Erythroblast (primary cell): ENCODE measurements around the gene DCLRE1C.
"Not testable (repeated sequence)": the region's sequence is repeated elsewhere in the genome, so short reads cannot be mapped to it uniquely, and the experiment has no call there.

Experiments
- DNase-seq, 2 experiments: peaks; one replicate each; lab custom pipeline; 2025; lab: John Stamatoyannopoulos, UW
- GATA1 ChIP-seq: IDR thresholded peaks from 2 replicates; pipeline ENCODE4 v1.6.1; 2011; ENCODE audit warnings: low read depth, mild to moderate bottlenecking, control low read depth, low read length, moderate library complexity
- POLR2A ChIP-seq: IDR thresholded peaks from 2 replicates; pipeline ENCODE4 v1.6.1; 2011; ENCODE audit warnings: mild to moderate bottlenecking, low read length

Gene DCLRE1C

DNA sequence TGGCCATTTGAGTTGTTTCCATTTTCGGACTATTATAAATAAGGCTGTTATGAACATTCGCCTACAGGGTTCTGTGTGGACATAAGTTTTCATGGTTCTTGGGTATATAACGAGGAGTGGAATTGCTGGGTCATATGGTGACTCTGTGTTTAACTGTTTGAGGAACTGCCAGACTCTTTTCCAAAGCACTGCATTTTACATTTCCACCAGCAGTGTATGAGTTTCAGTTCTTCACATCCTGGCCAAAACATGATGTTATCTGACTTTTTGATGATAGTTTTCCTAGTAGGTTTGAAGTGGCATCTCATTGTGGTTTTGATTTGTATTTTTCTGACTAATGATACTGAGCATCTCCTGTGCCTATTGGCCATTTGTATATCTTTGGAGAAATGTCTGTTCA, 69.8 kb downstream of the DCLRE1C start:
- DNase-seq, result peak in 1 of 2 experiments; percentile 15
- TF ChIP-seq POLR2A (no peak), GATA1 (no peak)

DNA sequence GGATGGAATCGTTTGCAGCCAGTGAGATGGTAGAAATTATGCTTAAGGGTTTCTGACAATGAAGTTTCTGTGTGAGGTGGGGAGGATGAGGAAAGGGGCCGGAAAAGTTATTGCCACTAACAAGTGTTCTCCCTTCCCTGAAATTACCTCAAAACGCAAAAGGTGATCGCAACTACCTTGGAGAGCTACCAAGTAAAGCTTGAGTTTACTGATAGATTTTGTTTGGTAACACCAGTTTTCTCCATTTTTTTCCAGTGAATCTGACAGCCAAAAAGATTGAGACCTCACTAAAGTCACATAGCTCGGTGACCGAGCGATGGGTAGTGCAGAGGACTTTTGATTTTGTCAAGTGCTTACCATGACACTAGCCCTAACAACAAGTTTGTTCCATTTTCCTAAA, 73.7 kb downstream of the DCLRE1C start:
- TF ChIP-seq GATA1 (no peak), POLR2A (no peak)
- peak; percentile 22 to 35 for DNase-seq

DNA sequence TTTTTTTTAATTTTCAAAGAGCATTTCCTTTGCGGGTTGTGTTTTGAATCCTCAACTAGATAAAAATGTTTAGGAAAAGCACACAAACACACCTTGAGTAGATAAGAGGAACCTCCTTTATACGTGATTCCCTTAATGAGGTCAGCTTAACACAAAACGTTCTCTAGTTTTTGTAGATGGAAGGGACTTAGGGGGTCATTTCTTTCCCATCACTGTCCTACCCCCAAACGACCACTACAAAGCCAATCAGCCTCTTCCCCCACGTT, 74.0 kb downstream of the DCLRE1C start:
- DNase-seq, result peak in 1 of 2 experiments; percentile 35
- TF ChIP-seq GATA1 (no peak), POLR2A (no peak)

DNA sequence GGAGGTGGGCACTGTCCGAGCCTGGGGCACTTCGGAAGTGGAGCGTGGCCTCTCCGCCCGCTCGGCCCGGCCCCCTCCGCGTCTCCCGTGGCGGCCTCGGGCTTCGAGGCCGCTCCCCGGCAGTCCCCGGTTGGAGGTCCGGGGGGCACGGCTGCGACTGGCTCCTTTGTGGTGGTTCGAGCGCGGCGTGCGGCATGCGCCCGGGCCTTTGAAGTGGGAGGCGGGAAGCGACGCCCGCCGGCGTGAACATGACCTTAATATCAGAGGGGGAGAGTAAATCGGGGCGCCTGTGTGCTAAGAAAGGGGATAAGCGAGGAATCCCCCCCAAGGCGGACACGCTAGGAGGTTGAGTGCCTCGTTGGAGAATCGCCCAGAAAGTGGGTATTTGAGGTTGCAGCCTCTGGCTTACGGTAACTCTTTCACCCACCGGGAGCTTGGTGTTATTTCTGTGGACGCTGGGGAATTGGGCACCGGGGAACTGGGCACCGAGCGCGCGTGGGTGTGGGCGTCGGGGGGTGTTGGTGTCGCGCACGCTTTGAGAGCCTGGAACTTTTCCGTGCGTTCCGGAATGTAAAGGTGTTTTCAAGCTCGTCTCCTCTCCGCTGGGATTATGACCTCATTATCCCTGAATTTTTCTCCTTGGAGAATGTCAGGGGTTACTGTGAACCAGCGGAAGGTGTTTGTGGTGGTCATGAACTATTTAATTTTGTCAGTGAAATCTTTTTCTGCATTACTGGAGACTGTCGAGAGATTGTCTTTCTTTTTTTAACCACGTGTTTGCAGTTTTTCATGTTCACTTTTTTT, 74.6 kb downstream of the DCLRE1C start:
- DNase-seq, result peak; percentile 63 to 66

DNA sequence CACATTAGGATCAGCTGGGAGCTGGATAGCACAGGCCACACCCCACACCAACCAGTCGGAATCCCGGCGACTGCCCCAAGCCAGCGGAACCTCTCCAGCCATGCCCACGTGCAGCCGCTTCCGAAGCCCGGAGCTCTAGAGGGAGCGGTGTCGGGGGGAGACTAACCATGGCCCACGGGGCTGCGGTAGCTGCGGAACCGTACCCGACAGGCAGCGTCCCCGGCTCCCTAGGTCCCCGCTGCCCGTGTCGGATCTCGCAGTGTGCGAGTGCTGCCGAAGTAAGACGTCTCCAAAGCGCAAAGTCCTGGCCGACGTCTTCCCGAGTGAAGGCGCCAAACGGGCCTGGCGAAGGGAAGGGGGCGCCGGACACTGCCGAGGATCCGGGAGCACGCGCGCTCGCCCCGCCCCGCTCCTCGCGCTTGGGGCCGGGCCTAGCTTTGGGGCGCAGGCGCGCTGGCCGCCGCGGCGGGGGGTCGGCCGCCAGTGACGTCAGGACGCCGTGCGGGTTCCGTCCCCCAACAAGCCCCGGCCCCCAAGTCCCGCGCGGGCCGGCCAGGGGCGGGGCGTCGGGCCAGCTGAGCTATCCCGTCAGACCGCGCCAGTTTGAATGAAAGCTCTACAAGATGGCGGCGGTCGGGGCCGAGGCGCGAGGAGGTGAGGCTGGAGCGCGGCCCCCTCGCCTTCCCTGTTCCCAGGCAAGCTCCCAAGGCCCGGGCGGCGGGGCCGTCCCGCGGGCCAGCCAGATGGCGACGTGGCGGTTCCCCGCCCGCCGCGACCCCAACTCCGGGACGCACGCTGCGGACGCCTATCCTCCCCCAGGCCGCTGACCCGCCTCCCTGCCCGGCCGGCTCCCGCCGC, 75.4 kb downstream of the DCLRE1C start, which contains the start of gene SUV39H2:
Gene SUV39H2, plus strand, starts transcription at position 601 of the 858 bp plus-strand sequence. Its CDS starts 23 bp downstream, at position 624.
- TF ChIP-seq GATA1, result no peak
- TF ChIP-seq POLR2A, result peak; percentile 86
- peak; percentile 96 to 97 for DNase-seq

More for the DNA sequence above, 74.6 kb downstream of the DCLRE1C start:
- TF ChIP-seq POLR2A (no peak), GATA1 (no peak)

DNA sequence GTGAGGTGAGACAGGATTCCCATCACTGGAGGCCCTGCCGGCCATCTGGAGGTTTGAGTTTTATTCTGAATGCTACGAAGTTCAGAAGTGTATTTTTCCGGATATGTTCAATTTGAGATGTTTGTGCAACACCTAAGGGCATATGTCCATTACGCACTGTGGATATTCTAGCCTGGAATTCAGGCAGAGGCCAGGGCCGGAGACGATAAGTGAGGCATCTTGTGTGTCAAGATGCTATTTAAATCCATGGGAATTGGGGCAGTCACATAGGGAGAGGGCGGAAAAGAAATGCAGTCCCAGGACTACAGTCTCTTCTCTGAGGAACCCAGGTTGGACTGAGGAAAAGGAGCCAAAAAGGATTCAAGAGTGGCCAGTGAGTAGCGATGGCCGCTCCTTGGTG, 77.1 kb downstream of the DCLRE1C start:
- DNase-seq, result no peak

DNA sequence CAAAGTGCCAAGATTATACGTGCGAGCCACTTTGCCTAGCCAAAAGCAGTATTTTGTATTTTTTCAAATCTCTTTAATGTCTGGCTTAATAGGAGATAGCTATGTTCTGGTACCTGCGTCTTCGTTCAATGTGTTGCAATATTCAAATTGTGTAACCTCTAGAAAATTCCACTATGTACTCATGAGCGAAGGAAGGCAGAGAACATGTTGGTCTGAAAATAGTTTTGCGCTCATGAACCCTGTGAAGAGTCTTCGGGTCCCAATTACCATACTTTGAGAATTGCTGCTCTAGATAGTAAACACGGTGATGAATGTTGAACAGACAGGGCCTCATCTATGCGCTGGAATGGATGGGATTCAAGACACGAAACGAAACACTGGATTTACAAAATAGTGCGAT, 78.0 kb downstream of the DCLRE1C start:
- TF ChIP-seq POLR2A (no peak), GATA1 (no peak)

More for the DNA sequence above, 77.1 kb downstream of the DCLRE1C start:
- TF ChIP-seq GATA1 (no peak), POLR2A (no peak)

DNA sequence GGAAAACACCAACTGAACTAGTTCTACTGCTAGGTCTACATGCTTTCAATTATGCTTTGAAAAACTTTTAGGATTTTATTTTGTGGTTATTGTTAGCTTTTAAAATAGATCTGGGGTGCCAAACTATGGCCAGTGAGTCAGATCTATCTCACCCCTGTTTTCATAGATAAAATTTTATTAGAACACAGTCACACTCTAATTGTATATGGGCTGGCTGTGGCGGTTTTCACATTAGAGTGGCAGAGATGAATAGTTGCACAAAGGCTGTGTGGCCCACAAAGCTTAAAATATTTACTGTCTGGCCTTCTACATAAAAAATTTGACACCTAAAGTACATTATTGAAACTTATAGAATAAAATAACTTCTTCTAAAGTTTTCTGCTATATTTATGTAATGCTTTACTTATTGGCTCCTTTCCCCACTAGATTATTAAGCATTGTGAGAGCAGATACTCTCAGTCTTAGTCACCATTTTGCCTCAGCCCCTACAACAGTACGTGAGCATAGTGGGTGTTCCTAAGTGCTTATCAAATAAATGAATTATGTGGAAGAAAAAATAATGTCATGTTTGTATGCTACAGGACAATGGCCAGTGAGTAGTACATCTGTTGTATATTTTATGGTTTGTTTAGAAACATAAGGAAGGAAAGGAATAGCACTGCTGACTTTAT, 80.7 kb downstream of the DCLRE1C start:
- peak; percentile 37 for TF ChIP-seq POLR2A
- no peak for TF ChIP-seq GATA1
- DNase-seq, result peak; percentile 38 to 52

More for the DNA sequence above, 78.0 kb downstream of the DCLRE1C start:
- DNase-seq, result no peak

DNA sequence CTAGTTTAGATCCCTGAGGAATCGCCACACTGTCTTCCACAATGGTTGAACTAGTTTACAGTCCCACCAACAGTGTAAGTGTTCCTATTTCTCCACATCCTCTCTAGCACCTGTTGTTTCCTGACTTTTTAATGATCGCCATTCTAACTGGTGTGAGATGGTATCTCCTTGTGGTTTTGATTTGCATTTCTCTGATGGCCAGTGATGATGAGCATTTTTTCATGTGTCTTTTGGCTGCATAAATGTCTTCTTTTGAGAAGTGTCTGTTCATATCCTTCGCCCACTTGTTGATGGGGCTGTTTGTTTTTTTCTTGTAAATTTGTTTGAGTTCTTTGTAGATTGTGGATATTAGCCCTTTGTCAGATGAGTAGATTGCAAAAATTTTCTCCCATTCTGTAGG, 89.0 kb downstream of the DCLRE1C start:
- DNase-seq, result not testable (repeated sequence)

DNA sequence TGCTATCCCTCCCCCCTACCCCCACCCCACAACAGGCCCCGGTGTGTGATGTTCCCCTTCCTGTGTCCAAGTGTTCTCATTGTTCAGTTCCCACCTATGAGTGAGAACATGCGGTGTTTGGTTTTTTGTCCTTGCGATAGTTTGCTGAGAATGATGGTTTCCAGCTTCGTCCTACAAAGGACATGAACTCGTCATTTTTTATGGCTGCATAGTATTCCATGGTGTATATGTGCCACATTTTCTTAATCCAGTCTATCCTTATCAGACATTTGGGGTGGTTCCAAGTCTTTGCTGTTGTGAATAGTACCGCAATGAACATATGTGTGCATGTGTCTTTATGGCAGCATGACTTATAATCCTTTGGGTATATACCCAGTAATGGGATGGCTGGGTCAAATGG, 89.4 kb downstream of the DCLRE1C start:
- DNase-seq, result not testable (repeated sequence)

DNA sequence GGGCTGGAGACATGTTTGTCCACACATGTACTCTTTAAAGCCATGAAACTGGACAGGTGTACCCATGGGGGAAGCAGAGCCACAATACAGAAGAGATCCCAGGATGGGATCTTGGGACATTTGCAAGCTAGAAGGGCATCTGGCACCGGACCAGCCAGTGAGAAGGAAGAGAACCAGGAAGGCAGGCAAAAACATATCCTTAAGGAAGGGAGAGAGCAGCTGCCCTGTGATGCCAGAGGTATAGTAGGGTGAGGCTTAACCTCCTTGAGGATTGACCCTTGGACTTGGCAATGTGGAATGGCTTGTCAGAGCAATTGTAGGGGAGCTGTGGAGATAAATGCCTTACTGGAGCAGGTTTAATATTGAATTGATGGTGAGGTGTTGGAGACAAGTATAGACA, 93.1 kb downstream of the DCLRE1C start:
- TF ChIP-seq GATA1 (no peak), POLR2A (no peak)

DNA sequence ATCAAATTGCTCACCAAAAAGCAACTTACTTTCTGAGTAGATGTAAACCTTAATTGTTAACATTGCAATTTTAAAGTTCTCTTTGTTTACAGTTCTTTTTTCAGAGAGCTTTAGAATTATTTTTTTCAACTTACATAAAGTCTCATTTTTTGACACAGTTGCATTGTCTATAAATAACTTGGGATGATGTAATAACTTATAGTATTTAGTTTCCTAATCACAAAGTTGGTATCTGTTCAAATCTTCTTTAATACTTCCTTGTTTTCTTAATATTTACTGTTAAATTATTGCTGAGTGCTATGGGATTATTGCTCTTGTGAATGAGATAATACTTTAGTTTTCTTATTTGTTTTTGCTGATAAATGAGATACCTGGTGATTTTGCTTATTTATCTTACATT, 94.1 kb downstream of the DCLRE1C start:
- no peak for DNase-seq
- TF ChIP-seq POLR2A (no peak), GATA1 (no peak)

More for the DNA sequence above, 93.1 kb downstream of the DCLRE1C start:
- DNase-seq, result no peak

DNA sequence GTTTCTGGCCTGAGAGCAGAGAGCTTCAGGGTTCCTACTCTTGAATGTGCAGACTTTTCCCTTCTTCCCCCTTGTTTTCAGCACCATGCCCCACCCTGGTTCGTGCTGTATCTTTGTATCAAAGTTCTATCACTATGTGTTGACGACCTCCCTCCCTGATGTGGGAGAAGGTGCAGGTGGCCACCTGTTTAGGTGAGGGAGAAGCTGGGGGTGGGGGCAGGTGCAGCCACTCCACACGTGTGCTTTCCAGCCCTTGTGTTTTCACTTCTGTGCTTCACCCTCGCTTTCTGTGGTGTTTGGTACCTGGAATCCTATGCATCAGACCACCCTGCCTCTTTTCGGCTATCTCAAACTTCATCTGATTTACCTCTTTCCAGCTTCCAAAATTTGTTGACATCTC, 94.9 kb downstream of the DCLRE1C start:
- DNase-seq, result no peak
- no peak for TF ChIP-seq POLR2A
- no peak for TF ChIP-seq GATA1

DNA sequence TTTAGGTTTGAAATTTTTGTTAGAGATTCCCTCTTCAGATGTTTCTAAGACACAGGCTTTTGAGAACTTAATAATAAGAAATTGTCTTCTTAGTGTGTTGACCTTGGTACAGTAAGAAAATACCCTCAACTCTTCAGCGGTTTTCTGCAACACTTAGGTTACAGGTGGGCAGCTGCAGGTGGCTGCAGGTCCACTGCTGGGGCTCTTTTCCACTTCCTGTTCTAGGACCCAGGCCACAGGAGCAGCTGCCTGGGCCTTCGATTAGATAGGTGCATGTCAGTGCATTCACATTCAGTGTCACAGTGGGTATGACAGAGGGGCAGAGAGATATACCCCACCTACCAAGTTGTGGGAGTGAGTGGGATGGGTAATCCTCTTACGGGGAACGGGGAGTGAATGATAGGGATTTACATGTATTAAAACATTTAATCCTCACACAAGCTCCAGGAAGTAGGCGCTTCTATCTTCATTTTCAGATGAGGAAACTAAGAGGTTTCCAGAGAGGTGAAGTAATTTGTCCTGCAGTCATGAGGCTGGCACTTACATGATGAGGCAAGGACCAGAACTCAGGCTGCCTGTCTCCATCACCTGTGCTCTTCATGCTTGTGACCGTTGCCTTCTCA, 95.4 kb downstream of the DCLRE1C start:
- no peak for TF ChIP-seq GATA1
- no peak for TF ChIP-seq POLR2A
- DNase-seq, result no peak
